ENCODE data around the gene FIGNL1. TPM values are rescaled to one million over a fixed set of nuclear protein-coding genes. Genes with fewer than 3 reads are reported as not detected.

The FIGNL1 gene
- total and polyA plus RNA-seq, 11 donors: 1.9 to 5.8 (median 3.8) TPM

DNA sequence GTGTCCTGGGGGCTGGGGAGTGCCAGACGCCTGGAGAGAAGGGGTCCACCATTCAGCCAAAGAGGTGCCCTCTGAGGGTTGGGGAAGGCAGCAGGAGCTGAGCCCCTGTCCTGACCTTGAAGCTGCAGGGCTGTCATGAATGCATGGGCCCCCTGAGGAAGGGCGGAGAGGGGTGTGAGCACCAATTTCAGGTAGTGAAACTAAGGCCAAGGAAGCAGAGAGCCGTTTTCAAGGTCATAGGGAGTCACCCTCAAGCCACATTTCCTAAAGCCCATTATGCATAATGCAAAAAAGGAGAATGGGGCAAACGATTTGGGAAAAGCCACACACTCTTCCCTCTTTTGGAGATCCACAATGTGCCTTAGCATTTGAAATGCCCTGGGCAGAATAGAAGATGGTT lies 37.2 kb downstream of the FIGNL1 start:
- Histone ChIP-seq H3K4me3 (no peak overlapping the region), H3K27ac (no peak overlapping the region), H3K4me1 (peaks cover 0 to 52% (median 0%) of the 10 kb centered on the region in 12 donors), H3K36me3 (no peaks in the 10 kb centered on the region), H3K9me3 (no peaks in the 10 kb centered on the region), H3K27me3 (peaks cover 0 to 3% (median 0%) of the 10 kb centered on the region in 9 donors)
- no peak for ATAC-seq
- intact Hi-C loops (cut with DNase I): loop anchor here in 4 of 10 donors (10.0 kb wide), 2 partner anchors 208 to 268 kb away; no protein-coding TSS in a partner anchor
- no peak for DNase-seq
- WGBS, 4 donors: 61 to 68% (median 65%) methylated on average over 4 of the region's 4 CpGs
- no peak for TF ChIP-seq POLR2A (IDR thresholded peaks at IDR 0.05)
- no peak for TF ChIP-seq CTCF (IDR thresholded peaks at IDR 0.05)

- Histone ChIP-seq H3K36me3 (no peaks in the 10 kb centered on the region), H3K4me3 (no peak overlapping the region), H3K27me3 (peaks cover 0 to 9% (median 0%) of the 10 kb centered on the region in 9 donors), H3K9me3 (no peaks in the 10 kb centered on the region), H3K4me1 (peaks cover 0 to 42% (median 0%) of the 10 kb centered on the region in 12 donors), H3K27ac (no peak overlapping the region)
- ATAC-seq: no peak
- TF ChIP-seq CTCF (IDR thresholded peaks at IDR 0.05): no peak
- no peak for TF ChIP-seq POLR2A (IDR thresholded peaks at IDR 0.05)
- DNase-seq: no peak
- intact Hi-C loops (cut with DNase I): loop anchor here in 4 of 10 donors (10.0 kb wide), 2 partner anchors 207 to 267 kb away; no protein-coding TSS in a partner anchor
- WGBS, 4 donors: 84 to 98% (median 89%) methylated on average over 6 of the region's 6 CpGs
Observed at GRCh38 chr7:50411332-50411731, 38.8 kb downstream of the FIGNL1 start.

DNA sequence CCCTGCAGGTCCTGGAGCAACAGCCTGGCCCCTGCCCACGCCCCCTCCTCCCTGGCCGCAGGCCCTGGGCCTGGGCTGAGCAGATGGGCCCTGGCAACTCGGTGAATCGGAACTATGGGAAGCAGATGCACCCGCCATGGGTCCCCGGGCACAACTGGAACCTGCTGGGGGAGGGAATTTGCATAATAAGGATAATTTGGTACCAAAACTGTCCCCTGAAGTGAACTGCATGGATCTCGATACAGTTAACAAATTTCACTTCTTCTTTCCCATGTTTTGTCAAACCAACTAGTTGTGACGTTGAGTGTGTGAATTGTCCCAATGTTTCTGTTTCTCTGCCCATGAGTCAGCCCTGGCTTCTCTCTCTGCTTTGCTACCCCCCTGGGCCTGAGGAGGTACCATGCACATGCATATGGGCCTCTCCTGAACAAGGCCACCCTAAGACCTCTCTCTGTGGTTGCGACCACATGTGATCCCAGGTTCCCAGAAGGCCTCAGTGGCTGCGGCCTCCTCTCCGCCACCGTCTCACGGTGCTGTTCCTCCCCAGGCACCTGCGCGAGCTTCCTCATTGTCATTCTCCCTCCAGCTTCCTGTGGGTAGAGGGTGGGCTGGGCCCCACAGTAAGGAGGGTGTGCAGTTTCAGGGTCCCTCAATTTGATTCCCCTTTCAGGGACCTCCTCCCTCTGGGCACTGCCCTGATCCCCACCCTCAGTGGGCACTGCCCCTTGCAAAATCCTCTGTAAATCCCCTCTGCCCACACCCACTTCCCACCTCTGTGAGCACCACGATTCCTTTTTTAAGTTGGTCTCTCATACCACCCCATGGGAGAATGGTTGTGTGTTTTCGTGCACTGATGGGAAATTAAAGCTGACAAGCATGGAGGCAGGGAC lies 40.0 kb downstream of the FIGNL1 start:
- H3K4me3 ChIP-seq: no peak overlapping the region
- peaks cover 0 to 39% (median 0%) of the 10 kb centered on the region in 12 donors for H3K4me1 ChIP-seq
- WGBS, 4 donors: 76 to 86% (median 78%) methylated on average over 17 of the region's 17 CpGs
- peak overlapping the region in 1 of 12 donors; percentile 46 for H3K27ac ChIP-seq
- intact Hi-C loops (cut with DNase I): loop anchor here in 4 of 10 donors (10.0 kb wide), 2 partner anchors 205 to 265 kb away; no protein-coding TSS in a partner anchor
- ATAC-seq: peak in 1 of 4 donors; percentile 44
- peaks cover 0 to 22% (median 3%) of the 10 kb centered on the region in 9 donors for H3K27me3 ChIP-seq
- TF ChIP-seq CTCF (IDR thresholded peaks at IDR 0.05) (no peak), POLR2A (IDR thresholded peaks at IDR 0.05) (no peak)
- H3K36me3 ChIP-seq: no peaks in the 10 kb centered on the region
- no peaks in the 10 kb centered on the region for H3K9me3 ChIP-seq
- no peak for DNase-seq

DNA sequence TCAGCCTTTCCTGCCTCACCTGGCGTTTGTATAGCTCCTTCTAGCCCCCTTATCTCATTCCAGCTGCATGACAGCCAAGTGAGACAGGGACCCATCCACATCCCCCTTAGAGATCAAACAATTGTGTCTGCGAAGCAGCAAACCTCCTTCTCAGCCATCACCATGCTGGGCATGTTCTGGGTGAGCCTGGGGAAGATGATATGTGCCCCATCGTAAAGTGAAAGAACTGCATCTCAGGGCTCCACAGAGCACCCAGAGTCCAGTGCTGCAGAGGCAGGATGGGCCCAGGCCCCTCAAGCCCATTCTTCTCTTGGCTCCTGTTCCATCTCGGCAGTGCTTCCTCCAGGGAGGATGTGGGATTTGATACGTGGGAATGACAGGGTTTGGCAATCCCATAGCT lies 43.2 kb downstream of the FIGNL1 start:
- ATAC-seq (no peak), DNase-seq (no peak)
- TF ChIP-seq CTCF (IDR thresholded peaks at IDR 0.05) (no peak), POLR2A (IDR thresholded peaks at IDR 0.05) (no peak)
- Histone ChIP-seq H3K4me1 (peaks cover 0 to 34% (median 0%) of the 10 kb centered on the region in 12 donors), H3K9me3 (no peaks in the 10 kb centered on the region), H3K27me3 (peaks cover 0 to 41% (median 8%) of the 10 kb centered on the region in 9 donors), H3K36me3 (peaks cover 0 to 8% (median 0%) of the 10 kb centered on the region in 9 donors), H3K4me3 (no peak overlapping the region), H3K27ac (no peak overlapping the region)
- intact Hi-C loops (cut with DNase I): no loop called here
- WGBS, 4 donors: 51 to 65% (median 58%) methylated on average over 5 of the region's 5 CpGs
